Osteoblast (primary cell): Measurements from ENCODE around the gene LRRC73. TPM values are rescaled to one million over a fixed set of nuclear protein-coding genes. Genes with fewer than 3 reads are reported as not detected.
"Not testable (repeated sequence)": the region's sequence is repeated elsewhere in the genome, so short reads cannot be mapped to it uniquely, and the experiment has no call there.

ENCODE experiments used
- DNase-seq: peaks from one replicate; pipeline ENCODE4 v3.0.0; 2011; ENCODE audit warnings: low spot score, mixed read lengths; ENCODE audit not compliant: insufficient read length; ENCODE audit errors: missing footprints
- H2AFZ ChIP-seq: 2 replicates; pipeline ENCODE4 v1.6.0; 2011; ENCODE audit warnings: mild to moderate bottlenecking, low read length
- H3K27ac ChIP-seq: 2 replicates; pipeline ENCODE4 v1.5.1; 2011; ENCODE audit warnings: mild to moderate bottlenecking, low read depth, low read length, moderate library complexity
- H3K27me3 ChIP-seq: 2 replicates; pipeline ENCODE4 v1.6.0; 2012; ENCODE audit warnings: mild to moderate bottlenecking, control low read depth, inconsistent platforms, low read length, moderate library complexity; ENCODE audit not compliant: insufficient read depth
- H3K36me3 ChIP-seq: 2 replicates; pipeline ENCODE4 v1.5.1; 2011; ENCODE audit warnings: mild to moderate bottlenecking, low read length, control low read depth, moderate library complexity; ENCODE audit not compliant: insufficient read depth
- H3K4me1 ChIP-seq: 2 replicates; pipeline ENCODE4 v1.5.1; 2011; ENCODE audit warnings: mild to moderate bottlenecking, low read length, control low read depth, moderate library complexity; ENCODE audit not compliant: insufficient read depth
- H3K4me2 ChIP-seq: 2 replicates; pipeline ENCODE4 v1.6.0; 2011; ENCODE audit warnings: mild to moderate bottlenecking, low read length; ENCODE audit not compliant: insufficient read depth
- H3K4me3 ChIP-seq: fragments of 200-600 bp; sonication (generic); 3 replicates; pipeline ENCODE4 v1.5.1; 2012; ENCODE audit warnings: mild to moderate bottlenecking, low read length, inconsistent platforms; ENCODE audit not compliant: insufficient read depth
- H3K79me2 ChIP-seq: 2 replicates; pipeline ENCODE4 v1.6.0; 2012; ENCODE audit warnings: mild to moderate bottlenecking, low read length, control low read depth, inconsistent platforms; ENCODE audit not compliant: insufficient read depth
- H3K9me3 ChIP-seq: 2 replicates; pipeline ENCODE4 v1.5.1; 2011; ENCODE audit warnings: low read depth, low read length, control low read depth
- H4K20me1 ChIP-seq: 2 replicates; pipeline ENCODE4 v1.6.0; 2012; ENCODE audit warnings: mild to moderate bottlenecking, low read length, control low read depth; ENCODE audit not compliant: insufficient read depth
- total RNA-seq: library from RNA; depleted of rRNA; stranded (reverse); fragments of >200 nt; gene quantifications from 2 replicates; pipeline ENCODE4 v1.2.3, GENCODE V29; 2012
- TF ChIP-seq, protein P1 (sequence below): IDR thresholded peaks from 2 replicates; pipeline ENCODE4 v1.5.1; 2011; ENCODE audit warnings: mild to moderate bottlenecking, low read depth, low read length, moderate library complexity; ENCODE audit errors: extremely low read depth

LRRC73 gene
- total RNA-seq, 1 donor, result 0.36 TPM

GRCh38 chr6:43502666-43503065 is 7.5 kb downstream of the LRRC73 start:
- no peaks in the 10 kb centered on the region for H3K9me3 ChIP-seq
- peaks cover 66% of the 10 kb centered on the region for H3K36me3 ChIP-seq
- no peak overlapping the region for H3K4me3 ChIP-seq
- no peak overlapping the region for H3K4me2 ChIP-seq
- no peak for DNase-seq
- no peaks in the 10 kb centered on the region for H3K4me1 ChIP-seq
- TF ChIP-seq, protein P1, sequence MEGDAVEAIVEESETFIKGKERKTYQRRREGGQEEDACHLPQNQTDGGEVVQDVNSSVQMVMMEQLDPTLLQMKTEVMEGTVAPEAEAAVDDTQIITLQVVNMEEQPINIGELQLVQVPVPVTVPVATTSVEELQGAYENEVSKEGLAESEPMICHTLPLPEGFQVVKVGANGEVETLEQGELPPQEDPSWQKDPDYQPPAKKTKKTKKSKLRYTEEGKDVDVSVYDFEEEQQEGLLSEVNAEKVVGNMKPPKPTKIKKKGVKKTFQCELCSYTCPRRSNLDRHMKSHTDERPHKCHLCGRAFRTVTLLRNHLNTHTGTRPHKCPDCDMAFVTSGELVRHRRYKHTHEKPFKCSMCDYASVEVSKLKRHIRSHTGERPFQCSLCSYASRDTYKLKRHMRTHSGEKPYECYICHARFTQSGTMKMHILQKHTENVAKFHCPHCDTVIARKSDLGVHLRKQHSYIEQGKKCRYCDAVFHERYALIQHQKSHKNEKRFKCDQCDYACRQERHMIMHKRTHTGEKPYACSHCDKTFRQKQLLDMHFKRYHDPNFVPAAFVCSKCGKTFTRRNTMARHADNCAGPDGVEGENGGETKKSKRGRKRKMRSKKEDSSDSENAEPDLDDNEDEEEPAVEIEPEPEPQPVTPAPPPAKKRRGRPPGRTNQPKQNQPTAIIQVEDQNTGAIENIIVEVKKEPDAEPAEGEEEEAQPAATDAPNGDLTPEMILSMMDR, result no peak
- H3K79me2 ChIP-seq, result peaks cover 5% of the 10 kb centered on the region
- H3K27me3 ChIP-seq, result no peaks in the 10 kb centered on the region
- H3K27ac ChIP-seq, result no peak overlapping the region
- peaks cover 4% of the 10 kb centered on the region for H4K20me1 ChIP-seq
- H2AFZ ChIP-seq, result no peak overlapping the region

DNA sequence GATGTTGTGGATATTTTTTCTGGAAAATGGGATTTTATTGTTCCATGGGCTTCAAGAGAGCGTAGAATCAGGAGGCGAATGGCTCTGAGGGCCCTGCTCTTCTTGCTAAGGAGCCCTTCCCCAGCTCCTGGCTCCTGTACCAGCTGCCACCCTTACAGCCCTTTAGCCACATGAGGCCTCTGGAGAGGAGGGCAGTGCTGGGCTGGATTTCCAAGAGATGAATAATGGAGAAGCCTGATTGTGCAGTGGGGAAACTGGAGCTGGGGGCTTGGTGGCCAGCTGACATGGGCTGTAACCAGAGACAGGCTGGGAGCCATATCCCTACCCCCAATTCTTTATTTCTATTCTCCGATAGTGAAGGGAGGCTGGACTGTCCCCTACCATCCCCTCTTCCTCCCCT is 9.2 kb downstream of the LRRC73 start:
- no peak overlapping the region for H2AFZ ChIP-seq
- H3K79me2 ChIP-seq, result peaks cover 16% of the 10 kb centered on the region
- no peaks in the 10 kb centered on the region for H3K9me3 ChIP-seq
- DNase-seq, result no peak
- H4K20me1 ChIP-seq, result peaks cover 9% of the 10 kb centered on the region
- H3K4me1 ChIP-seq, result peaks cover 16% of the 10 kb centered on the region
- H3K27me3 ChIP-seq, result no peaks in the 10 kb centered on the region
- H3K27ac ChIP-seq, result no peak overlapping the region
- no peak overlapping the region for H3K4me2 ChIP-seq
- TF ChIP-seq, protein P1, result no peak
- H3K36me3 ChIP-seq, result peaks cover 65% of the 10 kb centered on the region
- H3K4me3 ChIP-seq, result no peak overlapping the region

DNA sequence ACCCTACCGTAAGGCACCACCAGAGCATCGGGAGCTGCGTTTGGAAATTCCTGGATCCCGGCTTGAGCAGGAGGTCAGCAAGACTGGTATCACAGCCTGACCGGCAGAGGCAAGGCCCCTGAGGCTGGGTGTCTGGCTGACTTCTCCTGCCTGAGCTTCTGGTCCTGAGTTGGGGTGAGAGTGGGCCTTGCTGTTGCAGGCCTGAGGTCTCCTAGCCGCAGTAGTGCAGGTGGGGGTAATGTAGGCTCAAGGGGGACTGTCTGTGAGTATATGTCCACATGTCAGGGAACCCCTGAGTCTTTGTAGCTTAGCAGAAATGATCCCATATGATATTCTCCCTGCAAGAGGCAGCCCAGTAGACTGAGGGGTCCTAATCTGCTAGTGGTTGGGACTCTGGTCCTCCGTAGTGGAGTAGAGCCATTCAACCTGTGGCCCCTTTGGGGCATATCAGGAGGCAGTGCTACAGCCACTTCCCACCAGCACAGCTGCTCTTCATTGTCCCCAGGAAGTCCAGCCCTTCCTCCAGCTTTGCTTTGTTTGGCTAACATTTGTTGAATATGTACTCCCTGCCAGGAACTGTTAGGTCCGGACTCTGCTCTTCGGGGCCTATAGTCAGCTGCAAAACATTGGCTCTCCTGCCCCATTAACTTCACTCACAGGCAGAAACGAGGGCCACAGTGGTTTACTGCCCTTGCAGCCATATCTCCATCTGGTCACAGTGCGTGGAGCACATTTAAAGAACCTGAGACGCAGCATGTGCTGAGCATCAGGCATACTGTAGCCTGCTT is 10.9 kb downstream of the LRRC73 start:
- TF ChIP-seq, protein P1, result no peak
- Histone ChIP-seq H3K27me3 (no peaks in the 10 kb centered on the region), H3K4me2 (no peak overlapping the region), H4K20me1 (peaks cover 19% of the 10 kb centered on the region), H3K4me3 (no peak overlapping the region), H3K36me3 (peaks cover 53% of the 10 kb centered on the region), H2AFZ (no peak overlapping the region), H3K9me3 (no peaks in the 10 kb centered on the region), H3K79me2 (peaks cover 31% of the 10 kb centered on the region), H3K27ac (no peak overlapping the region), H3K4me1 (peaks cover 33% of the 10 kb centered on the region)
- no peak for DNase-seq

DNA sequence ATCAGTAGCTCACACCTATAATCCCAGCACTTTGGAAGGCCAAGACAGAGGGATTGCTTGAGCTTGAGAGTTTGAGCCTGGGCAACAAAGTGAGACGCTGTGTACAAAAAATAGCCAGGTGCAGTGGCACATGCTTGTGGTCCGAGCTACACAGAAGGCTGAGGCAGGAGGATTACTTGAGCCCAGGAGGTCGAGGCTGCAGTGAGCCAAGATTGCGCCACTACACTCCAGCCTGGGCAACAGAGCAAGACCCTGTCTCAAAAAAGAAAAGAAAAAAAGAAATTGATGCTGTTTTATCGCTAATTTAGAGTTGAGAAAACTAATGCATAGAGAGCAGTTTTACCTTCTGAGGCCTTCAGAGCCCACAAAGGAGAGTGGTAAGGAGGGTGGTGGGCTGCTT is 11.9 kb downstream of the LRRC73 start:
- H3K4me3 ChIP-seq, H3K9me3 ChIP-seq, H3K4me2 ChIP-seq, H3K27ac ChIP-seq, H2AFZ ChIP-seq, H3K27me3 ChIP-seq, DNase-seq: not testable (repeated sequence)
- Histone ChIP-seq H3K79me2 (peaks cover 37% of the 10 kb centered on the region), H3K36me3 (peaks cover 48% of the 10 kb centered on the region), H4K20me1 (peaks cover 22% of the 10 kb centered on the region), H3K4me1 (peaks cover 37% of the 10 kb centered on the region)
